ENCODE measurements around the gene USP20.

- TF ChIP-seq, protein P1, sequence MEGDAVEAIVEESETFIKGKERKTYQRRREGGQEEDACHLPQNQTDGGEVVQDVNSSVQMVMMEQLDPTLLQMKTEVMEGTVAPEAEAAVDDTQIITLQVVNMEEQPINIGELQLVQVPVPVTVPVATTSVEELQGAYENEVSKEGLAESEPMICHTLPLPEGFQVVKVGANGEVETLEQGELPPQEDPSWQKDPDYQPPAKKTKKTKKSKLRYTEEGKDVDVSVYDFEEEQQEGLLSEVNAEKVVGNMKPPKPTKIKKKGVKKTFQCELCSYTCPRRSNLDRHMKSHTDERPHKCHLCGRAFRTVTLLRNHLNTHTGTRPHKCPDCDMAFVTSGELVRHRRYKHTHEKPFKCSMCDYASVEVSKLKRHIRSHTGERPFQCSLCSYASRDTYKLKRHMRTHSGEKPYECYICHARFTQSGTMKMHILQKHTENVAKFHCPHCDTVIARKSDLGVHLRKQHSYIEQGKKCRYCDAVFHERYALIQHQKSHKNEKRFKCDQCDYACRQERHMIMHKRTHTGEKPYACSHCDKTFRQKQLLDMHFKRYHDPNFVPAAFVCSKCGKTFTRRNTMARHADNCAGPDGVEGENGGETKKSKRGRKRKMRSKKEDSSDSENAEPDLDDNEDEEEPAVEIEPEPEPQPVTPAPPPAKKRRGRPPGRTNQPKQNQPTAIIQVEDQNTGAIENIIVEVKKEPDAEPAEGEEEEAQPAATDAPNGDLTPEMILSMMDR (IDR thresholded peaks at IDR 0.05; ENCODE audit: extremely low read depth in 1 of 2, insufficient read depth in 1 of 2, low read depth in 1 of 2, low read length in 2 of 2), result no peak
- TF ChIP-seq POLR2AphosphoS5 (IDR thresholded peaks at IDR 0.05; ENCODE audit: insufficient read depth, low read depth, low read length) (no peak), POLR2A (IDR thresholded peaks at IDR 0.05; ENCODE audit: low read depth, low read length) (no peak), EZH2 (IDR thresholded peaks at IDR 0.05; ENCODE audit: borderline replicate concordance, low read depth, low read length, severe bottlenecking) (no peak), MYC (IDR thresholded peaks at IDR 0.05; ENCODE audit: low read depth, low read length) (no peak)
These were observed 24.5 kb upstream of the USP20 start for GRCh38 chr9:129810788-129811187.
